HG03060 (cell line): ENCODE measurements around the gene CEP68.
"Not testable (repeated sequence)": the region's sequence is repeated elsewhere in the genome, so short reads cannot be mapped to it uniquely, and the experiment has no call there.

ENCODE experiments used
- ATAC-seq: cut with Tn5 transposase; IDR thresholded peaks from one replicate; pipeline ENCODE4 v1.9.1; 2021; ENCODE audit warnings: low read depth, moderate number of reproducible peaks; ENCODE audit not compliant: unreplicated experiment

Gene CEP68

GRCh38 chr2:65030476-65031332, 25.5 kb upstream of the CEP68 start:
- no peak for ATAC-seq

GRCh38 chr2:65031341-65032018, 24.7 kb upstream of the CEP68 start:
- ATAC-seq, result no peak

- no peak for ATAC-seq
These were observed 23.9 kb upstream of the CEP68 start for GRCh38 chr2:65032019-65032975.

- no peak for ATAC-seq
These were observed 23.0 kb upstream of the CEP68 start for GRCh38 chr2:65033178-65033577.

GRCh38 chr2:65033667-65034066, 22.5 kb upstream of the CEP68 start:
- not testable (repeated sequence) for ATAC-seq

- no peak for ATAC-seq
These were observed 20.8 kb upstream of the CEP68 start for GRCh38 chr2:65035351-65035943.

- ATAC-seq, result no peak
These were observed 19.0 kb upstream of the CEP68 start for GRCh38 chr2:65037178-65037577.

GRCh38 chr2:65039640-65040039, 16.6 kb upstream of the CEP68 start:
- no peak for ATAC-seq

GRCh38 chr2:65040400-65041261, 15.6 kb upstream of the CEP68 start:
- no peak for ATAC-seq

- ATAC-seq, result no peak
These were observed 13.2 kb upstream of the CEP68 start for GRCh38 chr2:65043001-65043400.

- ATAC-seq, result no peak
These were observed 12.0 kb upstream of the CEP68 start for GRCh38 chr2:65044097-65044735.

GRCh38 chr2:65045651-65046050, 10.6 kb upstream of the CEP68 start:
- no peak for ATAC-seq

GRCh38 chr2:65046633-65047407, 9.4 kb upstream of the CEP68 start:
- ATAC-seq, result no peak

- no peak for ATAC-seq
These were observed 7.1 kb upstream of the CEP68 start for GRCh38 chr2:65049010-65049639.

GRCh38 chr2:65050931-65051330, 5.3 kb upstream of the CEP68 start:
- no peak for ATAC-seq

GRCh38 chr2:65053199-65053598, 3.0 kb upstream of the CEP68 start:
- peak; percentile 58 for ATAC-seq

- ATAC-seq, result no peak
These were observed 1.3 kb upstream of the CEP68 start for GRCh38 chr2:65054749-65055421.
